ENCODE measurements around the gene COX6A2. TPM values are rescaled to one million over a fixed set of nuclear protein-coding genes. Genes with fewer than 3 reads are reported as not detected.

The COX6A2 gene
- polyA plus RNA-seq, 4 donors = 0.60 to 0.99 (median 0.79) TPM; not detected in 1

DNA sequence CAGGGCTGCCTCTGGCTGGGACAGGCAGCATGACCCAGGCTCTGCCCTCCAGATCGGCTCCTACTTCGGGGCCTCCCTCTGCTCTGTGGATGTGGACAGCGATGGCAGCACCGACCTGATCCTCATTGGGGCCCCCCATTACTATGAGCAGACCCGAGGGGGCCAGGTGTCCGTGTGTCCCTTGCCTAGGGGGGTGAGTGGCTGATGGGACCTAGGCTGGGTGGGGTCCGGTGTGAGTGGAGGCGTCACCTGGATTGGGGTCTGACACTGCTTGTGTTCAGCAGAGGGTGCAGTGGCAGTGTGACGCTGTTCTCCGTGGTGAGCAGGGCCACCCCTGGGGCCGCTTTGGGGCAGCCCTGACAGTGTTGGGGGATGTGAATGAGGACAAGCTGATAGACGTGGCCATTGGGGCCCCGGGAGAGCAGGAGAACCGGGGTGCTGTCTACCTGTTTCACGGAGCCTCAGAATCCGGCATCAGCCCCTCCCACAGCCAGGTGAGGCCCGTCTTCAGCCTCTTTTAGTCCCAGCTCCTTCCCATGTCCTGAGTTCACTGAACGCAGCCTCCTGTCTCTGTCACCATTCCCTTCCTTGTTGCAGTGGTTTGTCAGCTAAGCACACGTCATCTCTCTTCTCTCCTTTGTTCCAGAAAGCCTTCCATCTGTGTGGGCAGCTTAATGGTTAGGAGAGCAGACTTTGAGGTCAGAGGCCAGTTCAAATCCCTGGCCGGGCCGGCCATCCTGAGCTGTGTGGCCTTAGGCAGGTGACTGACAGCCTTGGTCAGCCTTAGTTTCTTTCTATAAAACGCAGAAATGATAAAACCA is 16.9 kb downstream of the COX6A2 start:
- DNase-seq (ENCODE audit: low read depth in 4 of 4, low spot score in 3 of 4) = no peak

DNA sequence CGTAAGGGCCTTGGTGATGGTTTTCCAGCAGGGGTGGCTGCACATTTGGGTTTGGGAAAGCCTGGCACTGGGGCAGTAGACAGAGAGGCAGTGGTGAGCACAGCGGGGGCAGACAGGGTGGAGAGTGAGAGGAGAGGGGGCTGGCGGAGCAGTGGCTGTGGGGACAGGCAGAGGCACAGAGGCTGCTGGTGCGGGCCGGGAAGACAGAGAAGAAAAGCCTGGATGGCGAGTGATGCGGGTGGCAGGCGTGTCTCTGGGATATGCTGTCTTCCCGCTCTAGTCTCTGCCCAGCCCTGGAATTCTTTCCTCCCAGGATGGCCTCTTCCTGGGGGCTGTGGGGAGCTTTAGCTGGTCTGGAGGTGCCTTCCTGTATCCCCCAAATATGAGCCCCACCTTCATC is 18.1 kb downstream of the COX6A2 start:
- no peak for DNase-seq (ENCODE audit: low read depth in 4 of 4, low spot score in 3 of 4)

DNA sequence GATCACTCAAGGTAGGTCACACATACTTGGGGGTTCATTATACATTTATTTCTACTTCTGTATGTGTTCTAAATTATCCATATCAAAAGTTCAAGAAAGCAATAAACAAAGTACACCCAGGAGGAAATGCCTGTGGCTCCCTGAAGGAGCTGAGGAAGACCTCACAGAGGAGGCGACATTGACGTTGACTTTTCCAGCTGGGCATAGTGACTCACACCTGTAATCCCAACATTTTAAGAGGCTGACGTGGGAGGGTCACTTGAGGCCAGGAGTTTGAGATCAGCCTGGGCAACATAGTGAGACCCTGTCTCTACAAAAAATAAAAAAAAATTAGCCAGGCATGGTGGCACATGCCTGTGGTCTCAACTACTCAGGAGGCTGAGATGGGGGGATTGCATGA is 18.7 kb downstream of the COX6A2 start:
- no peak for DNase-seq (ENCODE audit: low read depth in 4 of 4, low spot score in 3 of 4)

DNA sequence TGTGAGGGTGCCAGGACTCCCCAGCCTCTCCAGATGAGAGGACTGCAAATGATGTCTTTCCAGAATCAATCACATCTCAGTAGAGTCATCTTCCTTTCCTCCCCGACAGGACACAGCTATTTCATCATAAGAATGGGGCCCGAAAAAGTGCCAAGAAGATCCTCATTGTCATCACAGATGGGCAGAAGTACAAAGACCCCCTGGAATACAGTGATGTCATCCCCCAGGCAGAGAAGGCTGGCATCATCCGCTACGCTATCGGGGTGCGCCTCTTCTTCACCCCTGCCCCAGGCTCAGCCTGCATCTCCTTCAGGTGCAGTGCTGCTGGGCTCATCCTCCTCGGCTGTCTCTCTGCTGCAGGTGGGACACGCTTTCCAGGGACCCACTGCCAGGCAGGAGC is 20.8 kb downstream of the COX6A2 start:
- DNase-seq (ENCODE audit: low read depth in 4 of 4, low spot score in 3 of 4) = no peak

DNA sequence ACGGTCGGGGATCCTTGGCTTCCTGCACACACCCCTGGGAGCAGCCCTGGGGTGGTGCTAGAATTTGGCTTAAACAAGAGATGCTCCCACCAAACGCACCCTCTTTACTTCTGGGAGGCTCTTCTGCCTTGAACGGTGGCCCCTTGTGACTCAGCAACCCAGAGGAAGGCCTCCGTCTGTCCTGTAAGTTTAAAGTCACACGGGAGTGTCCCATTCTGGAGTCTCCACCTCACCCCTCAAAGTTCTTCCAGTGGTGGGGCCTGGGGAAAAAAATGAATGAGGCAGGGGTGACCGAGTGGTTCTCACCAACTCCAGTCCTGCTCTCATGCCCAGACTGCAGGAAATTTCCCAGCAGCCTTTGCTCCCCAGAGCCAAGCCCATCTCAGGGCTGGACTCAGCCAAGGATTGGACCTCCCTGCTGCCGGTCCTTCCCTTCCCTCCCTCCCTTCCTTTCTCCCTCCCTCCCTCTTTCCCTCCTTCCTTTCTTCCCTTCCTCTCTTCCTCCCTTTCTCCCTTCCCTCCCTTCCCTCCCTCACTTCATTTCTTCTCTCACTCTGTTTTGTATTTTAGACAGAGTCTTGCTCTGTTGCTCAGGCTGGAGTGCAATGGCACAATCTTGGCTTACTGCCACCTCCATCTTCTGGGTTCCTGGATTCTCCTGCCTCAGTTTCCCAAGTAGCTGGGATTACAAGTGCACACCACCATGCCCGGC is 23.7 kb downstream of the COX6A2 start:
- no peak for DNase-seq (ENCODE audit: low read depth in 4 of 4, low spot score in 3 of 4)

DNA sequence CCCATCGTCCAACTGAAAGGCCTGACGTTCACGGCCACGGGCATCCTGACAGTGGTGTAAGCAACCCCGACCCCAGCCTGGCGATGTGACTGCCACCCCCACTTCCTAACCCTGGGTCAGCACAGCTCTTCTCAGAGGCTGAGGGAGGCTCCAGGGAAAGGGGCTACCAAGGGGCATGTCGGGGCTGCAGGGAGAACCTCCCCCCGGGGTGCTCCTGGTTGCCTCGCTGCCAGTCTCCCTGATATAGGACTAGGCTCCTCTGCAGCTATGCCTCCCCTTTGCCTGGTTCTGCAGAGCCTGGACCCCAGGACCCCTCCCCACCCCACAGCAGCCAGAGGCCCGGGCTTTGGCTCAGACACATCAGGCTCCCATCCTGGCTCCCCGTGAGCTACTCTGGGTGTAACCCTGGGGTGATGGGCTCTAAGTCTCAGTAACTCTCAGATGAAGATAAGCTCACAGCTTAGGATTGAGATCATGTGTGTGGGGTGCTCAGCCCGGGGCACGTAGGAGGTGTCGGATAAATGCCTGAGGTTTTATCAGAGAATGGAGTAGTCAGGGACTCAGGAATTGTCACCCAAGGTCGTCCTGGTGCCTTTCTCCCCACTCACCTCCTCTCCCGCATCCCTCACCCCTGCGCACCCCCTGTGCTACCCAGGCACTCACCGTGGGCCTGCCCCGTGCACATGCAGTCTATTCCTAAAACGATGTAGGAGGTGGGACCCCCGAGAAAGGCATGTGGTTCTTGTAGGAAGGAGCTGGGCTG is 24.4 kb downstream of the COX6A2 start:
- DNase-seq (ENCODE audit: low read depth in 4 of 4, low spot score in 3 of 4) = no peak

DNA sequence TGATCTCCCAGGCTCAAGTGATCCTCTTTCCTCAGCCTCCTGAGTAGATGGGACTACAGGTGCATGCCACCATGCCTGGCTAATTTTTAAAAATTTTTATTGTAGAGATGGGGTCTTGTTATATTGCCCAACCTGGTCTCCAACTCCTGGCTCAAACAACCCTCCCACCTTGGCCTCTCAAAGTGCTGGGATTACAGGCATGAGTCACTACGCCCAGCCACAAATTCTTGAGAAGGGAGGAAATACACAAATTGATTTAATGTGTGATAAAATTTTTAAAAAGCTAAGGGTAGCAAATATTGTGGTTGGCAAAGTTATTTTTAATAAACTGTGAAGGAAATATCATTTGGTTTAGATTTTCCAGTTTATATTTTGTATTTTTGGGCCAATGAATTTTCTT is 25.5 kb downstream of the COX6A2 start:
- no peak for DNase-seq (ENCODE audit: low read depth in 4 of 4, low spot score in 3 of 4)

DNA sequence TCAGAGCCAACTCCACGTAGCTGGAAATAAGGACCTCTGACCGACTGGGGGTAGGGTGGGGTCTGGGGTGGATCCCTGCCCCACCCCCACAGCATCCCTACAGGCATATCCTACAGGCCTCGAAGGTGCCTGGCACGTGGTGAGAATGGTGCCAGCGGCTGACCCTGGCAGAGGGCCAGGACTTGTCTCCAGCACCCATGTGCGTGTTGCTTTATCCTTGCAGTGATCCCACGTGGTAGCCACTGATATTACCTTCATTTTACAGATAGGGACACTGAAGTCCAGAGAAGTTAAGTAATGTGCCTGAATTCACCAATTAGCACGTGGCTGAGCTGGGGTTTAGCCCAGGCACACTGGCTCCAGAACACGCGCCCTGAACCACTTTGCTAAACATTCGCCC is 26.7 kb downstream of the COX6A2 start:
- no peak for DNase-seq (ENCODE audit: low read depth in 4 of 4, low spot score in 3 of 4)

DNA sequence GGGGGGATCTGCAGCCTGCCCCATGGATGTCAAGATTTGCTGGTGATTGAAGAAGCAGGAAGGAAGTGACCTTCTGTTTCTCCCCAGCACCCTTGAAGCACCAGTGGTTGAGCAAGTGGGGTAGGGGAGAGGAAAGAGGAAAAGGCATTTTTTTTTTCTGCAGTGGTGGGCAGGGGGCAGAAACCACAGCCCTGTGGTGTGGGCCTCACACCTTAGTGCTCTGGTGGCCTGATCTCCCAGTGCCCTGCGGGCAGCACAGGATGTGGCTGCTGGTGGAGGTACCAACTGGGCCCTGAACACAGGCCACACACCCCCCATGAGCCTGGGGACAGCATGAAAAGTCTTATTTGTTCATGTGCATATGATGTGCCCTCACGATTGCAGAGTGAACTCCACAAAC is 28.0 kb downstream of the COX6A2 start:
- DNase-seq (ENCODE audit: low read depth in 4 of 4, low spot score in 3 of 4) = no peak

DNA sequence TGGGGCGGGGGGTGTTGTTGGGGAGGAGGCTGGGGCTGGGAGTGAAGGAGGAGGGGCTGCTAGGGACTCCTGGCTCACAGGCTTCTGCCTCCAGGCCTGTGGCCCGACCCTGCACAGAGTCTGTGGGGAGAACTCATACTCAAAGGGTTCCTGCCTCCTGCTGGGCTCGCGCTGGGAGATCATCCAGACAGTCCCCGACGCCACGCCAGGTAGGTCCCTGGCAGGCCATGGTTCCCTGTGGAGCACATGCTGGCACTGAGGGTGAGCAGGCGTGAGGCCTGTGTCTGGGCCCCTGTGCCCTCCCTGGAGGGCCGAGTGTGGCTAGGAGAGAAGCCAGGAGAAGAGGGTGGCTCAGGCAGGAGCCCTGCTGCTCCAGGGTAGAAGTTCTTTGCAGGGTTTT is 30.5 kb downstream of the COX6A2 start:
- no peak for DNase-seq (ENCODE audit: low read depth in 4 of 4, low spot score in 3 of 4)

DNA sequence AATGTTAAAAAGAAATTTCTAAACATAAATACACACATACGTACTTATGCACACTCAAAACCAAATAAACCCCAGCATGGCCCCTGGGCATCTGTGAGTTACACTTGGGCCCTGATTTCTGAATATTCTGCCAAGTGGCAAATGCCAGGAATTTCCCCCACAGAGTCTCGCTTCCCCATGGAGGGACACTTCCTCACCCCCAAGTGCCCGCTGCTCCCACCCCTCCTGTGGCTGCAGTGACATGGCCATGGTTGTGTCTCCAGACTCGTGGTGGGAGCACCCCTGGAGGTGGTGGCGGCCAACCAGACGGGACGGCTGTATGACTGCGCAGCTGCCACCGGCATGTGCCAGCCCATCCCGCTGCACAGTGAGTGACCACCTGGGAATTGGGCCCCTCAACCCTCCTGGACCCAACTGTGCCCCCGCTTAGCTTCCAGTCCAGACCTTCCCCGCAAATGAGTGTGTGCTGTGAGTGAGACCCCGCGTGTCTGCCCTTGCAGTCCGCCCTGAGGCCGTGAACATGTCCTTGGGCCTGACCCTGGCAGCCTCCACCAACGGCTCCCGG is 31.0 kb downstream of the COX6A2 start:
- DNase-seq (ENCODE audit: low read depth in 4 of 4, low spot score in 3 of 4) = no peak

DNA sequence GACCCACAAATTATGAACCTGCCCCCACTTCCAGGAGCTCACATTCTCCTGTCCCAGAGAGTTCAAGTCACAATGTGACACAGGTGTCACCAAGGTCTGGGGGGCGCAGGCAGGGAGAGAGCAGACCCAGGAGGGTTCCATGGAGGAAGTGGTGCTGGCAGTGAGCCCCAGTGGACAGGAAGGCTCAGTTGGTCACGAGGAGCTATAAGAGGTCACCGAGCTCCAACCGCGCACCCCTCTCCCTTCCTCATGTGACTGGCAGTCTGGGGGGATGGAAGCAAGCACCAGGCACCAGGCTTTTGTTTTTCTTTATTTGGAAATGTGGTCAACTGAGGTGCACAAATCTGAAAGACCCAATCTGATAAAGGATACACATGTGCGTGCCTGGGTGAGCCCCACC is 32.5 kb downstream of the COX6A2 start:
- no peak for DNase-seq (ENCODE audit: low read depth in 4 of 4, low spot score in 3 of 4)

DNA sequence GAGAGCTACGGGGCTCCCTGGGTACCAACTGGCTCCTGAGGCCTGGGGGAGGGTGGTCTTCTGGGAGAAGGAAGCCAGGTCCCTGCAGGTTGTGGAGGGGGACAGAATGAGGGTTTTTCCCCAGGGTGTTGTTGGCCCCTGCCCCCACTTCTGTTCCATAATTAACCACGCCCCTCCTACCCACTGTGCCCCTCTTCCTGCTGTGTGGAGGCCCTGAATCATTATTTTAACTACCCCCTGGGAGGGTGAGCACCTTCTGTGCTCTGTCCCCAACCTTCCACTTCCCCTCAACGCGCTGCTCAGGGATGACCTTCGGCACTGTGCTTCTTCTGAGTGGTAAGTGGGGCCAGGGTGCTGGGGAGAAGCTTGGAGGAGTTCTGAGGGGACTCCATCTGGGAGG is 35.1 kb downstream of the COX6A2 start, which contains the start of gene ITGAD:
ITGAD (plus strand) TSS at position 280 of the 400 bp plus-strand sequence; CDS start at position 306, 26 bp downstream.
- no peak for DNase-seq (ENCODE audit: low read depth in 4 of 4, low spot score in 3 of 4)

DNA sequence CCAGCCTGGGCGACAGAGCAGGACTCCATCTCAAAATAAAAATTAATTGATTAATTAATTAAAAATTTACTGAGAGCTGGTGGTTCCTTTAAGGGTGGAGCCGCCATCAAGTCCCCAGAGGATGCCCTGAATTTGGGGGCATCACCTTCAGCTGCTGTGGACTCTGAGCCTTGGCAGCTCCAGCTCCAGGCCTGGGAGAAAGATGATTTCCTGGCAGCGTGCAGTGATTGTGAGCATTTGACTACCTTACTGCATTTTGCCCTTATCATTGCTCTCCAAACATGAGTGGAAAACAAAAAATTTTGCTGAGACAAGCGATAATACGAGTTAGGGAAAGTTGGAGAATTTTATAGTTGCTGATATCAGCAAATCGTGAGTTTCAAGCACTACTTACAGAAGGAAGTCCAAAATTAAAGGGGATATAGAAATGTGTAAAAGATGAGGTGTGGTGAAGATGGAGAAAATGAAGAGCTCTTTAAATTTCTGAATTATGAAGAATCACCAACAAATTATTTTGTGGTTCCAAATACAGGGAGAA is 37.6 kb downstream of the COX6A2 start:
- DNase-seq (ENCODE audit: low read depth in 4 of 4, low spot score in 3 of 4) = no peak

DNA sequence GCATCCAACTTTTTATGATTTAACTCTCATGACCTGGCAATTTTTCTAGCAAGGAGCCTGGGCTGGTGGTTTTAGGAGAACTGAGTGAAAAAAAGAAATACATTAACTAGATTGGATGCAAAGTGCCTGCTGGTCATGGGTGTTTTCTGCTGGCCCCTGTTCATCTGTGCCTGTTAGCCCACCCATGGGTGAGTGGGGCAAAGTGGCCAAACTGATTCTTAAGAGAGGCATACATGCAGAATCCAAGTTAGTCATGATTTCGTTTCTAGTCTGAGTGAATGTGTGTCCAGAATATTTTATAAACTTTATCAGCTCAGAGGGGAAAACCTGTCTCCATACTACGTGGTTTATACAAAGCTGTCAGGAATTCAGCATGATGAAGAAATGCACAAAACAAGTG is 39.6 kb downstream of the COX6A2 start:
- DNase-seq (ENCODE audit: low read depth in 4 of 4, low spot score in 3 of 4) = no peak

DNA sequence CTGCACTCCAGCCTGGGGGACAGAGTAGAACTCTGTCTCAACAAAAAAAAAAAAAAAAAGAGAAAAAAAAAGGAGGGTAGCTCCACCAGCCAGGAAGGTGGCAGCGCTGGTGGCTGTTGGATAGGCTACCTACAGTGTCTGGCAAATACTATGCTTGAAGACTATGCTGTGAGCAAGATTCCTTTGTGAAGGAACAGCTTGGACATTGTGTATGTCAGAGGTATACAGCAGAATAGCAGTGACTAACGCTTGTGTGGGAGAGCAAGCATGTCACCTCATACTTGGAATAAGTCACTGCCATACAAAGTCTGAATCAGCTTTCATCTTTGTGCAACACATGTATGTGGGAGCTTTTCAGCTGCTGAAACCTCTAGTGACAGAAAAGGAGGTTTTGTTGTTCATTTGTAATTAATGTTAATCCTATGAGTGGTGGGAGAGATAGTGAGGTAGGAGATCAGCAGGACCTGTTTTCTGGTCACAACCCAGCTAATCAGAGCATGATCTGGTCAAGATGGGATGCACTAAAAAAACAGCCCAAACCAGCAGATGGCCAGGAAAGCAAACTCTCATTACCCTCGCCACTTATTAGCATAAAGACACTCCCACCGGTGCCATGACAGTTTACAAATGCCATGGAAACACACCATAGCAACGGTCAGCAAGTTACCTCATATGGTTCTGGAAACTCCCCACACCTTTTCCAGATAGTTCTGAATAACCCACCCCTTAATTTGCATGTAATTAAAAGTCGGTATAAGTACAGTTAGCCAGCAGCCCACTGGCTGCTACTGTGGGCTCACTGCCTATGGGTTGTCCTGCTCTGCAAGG is 41.8 kb downstream of the COX6A2 start:
- DNase-seq (ENCODE audit: low read depth in 4 of 4, low spot score in 3 of 4) = peak in 2 of 4 donors; percentile 7 to 26

DNA sequence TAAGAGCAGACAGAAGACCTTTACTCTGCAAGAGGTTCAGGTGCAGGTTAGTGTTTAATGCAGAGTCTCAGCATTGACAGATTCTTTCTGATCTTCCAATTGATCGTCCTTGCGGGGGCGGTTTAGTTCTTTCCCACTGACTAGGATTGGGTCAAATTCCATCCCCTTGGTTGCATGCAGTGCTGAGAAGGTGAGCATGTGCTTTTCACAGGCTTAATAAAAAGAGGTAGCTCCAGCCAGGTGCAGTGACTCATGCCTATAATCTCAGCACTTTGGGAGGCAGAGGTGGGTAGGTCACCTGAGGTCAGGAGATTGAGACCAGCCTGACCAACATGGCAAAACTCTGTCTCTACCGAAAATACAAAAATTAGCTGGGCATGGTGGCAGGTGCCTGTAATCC is 42.5 kb downstream of the COX6A2 start:
- DNase-seq (ENCODE audit: low read depth in 4 of 4, low spot score in 3 of 4) = no peak

DNA sequence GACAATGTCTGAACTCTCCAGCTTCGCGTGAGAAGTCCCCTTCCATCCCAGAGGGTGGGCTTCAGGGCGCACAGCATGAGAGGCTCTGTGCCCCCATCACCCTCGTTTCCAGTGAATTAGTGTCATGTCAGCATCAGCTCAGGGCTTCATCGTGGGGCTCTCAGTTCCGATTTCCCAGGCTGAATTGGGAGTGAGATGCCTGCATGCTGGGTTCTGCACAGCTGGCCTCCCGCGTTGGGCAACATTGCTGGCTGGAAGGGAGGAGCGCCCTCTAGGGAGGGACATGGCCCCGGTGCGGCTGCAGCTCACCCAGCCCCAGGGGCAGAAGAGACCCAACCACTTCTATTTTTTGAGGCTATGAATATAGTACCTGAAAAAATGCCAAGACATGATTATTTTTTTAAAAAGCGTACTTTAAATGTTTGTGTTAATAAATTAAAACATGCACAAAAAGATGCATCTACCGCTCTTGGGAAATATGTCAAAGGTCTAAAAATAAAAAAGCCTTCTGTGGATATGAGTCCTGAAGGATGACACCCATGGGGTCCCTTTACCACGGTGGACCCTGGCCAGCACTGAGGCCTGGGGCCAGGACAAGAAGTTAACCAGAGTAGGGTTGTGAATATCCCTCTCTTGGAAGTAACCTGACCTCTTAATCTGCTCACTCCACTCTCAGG is 45.5 kb downstream of the COX6A2 start:
- peak in 2 of 4 donors; percentile 3 to 8 for DNase-seq (ENCODE audit: low read depth in 4 of 4, low spot score in 3 of 4)

DNA sequence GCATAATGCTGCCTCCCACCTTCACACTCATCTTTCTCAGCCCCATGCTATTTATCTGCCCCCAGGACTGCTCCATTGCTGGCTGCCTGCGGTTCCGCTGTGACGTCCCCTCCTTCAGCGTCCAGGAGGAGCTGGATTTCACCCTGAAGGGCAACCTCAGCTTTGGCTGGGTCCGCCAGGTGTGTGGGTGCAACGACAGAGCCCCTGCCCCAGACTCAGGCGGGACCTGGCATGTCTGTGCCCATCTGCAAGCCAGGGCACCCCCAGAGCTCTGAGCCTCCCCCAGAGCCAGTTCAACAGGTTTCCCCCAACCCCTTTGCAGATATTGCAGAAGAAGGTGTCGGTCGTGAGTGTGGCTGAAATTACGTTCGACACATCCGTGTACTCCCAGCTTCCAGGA is 48.0 kb downstream of the COX6A2 start:
- no peak for DNase-seq (ENCODE audit: low read depth in 4 of 4, low spot score in 3 of 4)

All from left renal pelvis (tissue), 4 donors.